HG03159 (cell line): ENCODE data around the gene OR2A12.
"Not testable (repeated sequence)": the region's sequence is repeated elsewhere in the genome, so short reads cannot be mapped to it uniquely, and the experiment has no call there.

Experiments used
- ATAC-seq: cut with Tn5 transposase; IDR thresholded peaks from one replicate; pipeline ENCODE4 v1.9.1; 2021; ENCODE audit warnings: mild to moderate bottlenecking, moderate library complexity; ENCODE audit not compliant: unreplicated experiment

The OR2A12 gene

GRCh38 chr7:144113651-144114050, 27.6 kb downstream of the OR2A12 start:
- ATAC-seq, result no peak

GRCh38 chr7:144118341-144118740, 32.3 kb downstream of the OR2A12 start:
- no peak for ATAC-seq

- ATAC-seq, result no peak
Measured at GRCh38 chr7:144122876-144123275, 36.8 kb downstream of the OR2A12 start, which contains the start of gene OR2A14. OR2A14 (plus strand) TSS chr7:144123176; CDS start chr7:144129113, 5,937 bp downstream.

- peak; percentile 100 for ATAC-seq
Measured at GRCh38 chr7:144127714-144128334, 41.7 kb downstream of the OR2A12 start.

GRCh38 chr7:144129601-144130000, 43.5 kb downstream of the OR2A12 start:
- not testable (repeated sequence) for ATAC-seq

- ATAC-seq, result no peak
Measured at GRCh38 chr7:144130730-144131129, 44.7 kb downstream of the OR2A12 start.

GRCh38 chr7:144132262-144132661, 46.2 kb downstream of the OR2A12 start:
- ATAC-seq, result no peak

GRCh38 chr7:144133307-144133706, 47.2 kb downstream of the OR2A12 start:
- ATAC-seq, result no peak

- no peak for ATAC-seq
Measured at GRCh38 chr7:144134116-144134515, 48.0 kb downstream of the OR2A12 start.

- ATAC-seq, result no peak
Measured at GRCh38 chr7:144137501-144137900, 51.4 kb downstream of the OR2A12 start.

GRCh38 chr7:144142187-144142586, 56.1 kb downstream of the OR2A12 start:
- ATAC-seq, result no peak

GRCh38 chr7:144144426-144144825, 58.3 kb downstream of the OR2A12 start:
- ATAC-seq, result no peak

- ATAC-seq, result no peak
Measured at GRCh38 chr7:144148224-144148827, 62.2 kb downstream of the OR2A12 start.
